Thyroid gland (tissue), 4 donors: ENCODE measurements around the gene MALT1. TPM values are rescaled to one million over a fixed set of nuclear protein-coding genes. Genes with fewer than 3 reads are reported as not detected.

Experiments
- DNase-seq, 2 donors: peaks; one replicate each; pipeline ENCODE4 v3.0.0-alpha.2; 2019
- H3K27ac ChIP-seq, 3 donors: fragments of 200-600 bp; sonication (generic); 1 replicate in 2 of 3; 2 replicates in 1 of 3; pipeline ENCODE4 v1.5.1; 2016 to 2019; ENCODE audit warnings: mild to moderate bottlenecking in 1 of 3, moderate library complexity in 1 of 3
- H3K27me3 ChIP-seq: fragments of 200-600 bp; sonication (generic); one replicate; pipeline ENCODE4 v1.5.1; 2019
- H3K36me3 ChIP-seq, 2 donors: fragments of 200-600 bp; sonication (generic); one replicate each; pipeline ENCODE4 v1.5.1; 2016 to 2019
- H3K4me1 ChIP-seq, 2 donors: fragments of 200-600 bp; sonication (generic); one replicate each; pipeline ENCODE4 v1.5.1; 2017 to 2019
- H3K4me3 ChIP-seq, 3 donors: fragments of 200-600 bp; sonication (generic); replicated peaks in 1 of 3; 1 replicate in 2 of 3; 2 replicates in 1 of 3; pipeline ENCODE4 v1.5.1; 2016; ENCODE audit warnings: mild to moderate bottlenecking in 1 of 3
- H3K9me3 ChIP-seq: fragments of 200-600 bp; sonication (generic); one replicate; pipeline ENCODE4 v1.5.1; 2017
- CTCF ChIP-seq, 6 experiments: fragments of 200-600 bp in 3 of 6; fragments of 450-650 bp in 3 of 6; sonication (generic) in 3 of 6; IDR thresholded peaks; one replicate each; pipeline ENCODE4 v1.5.1; 2016 to 2019; ENCODE audit warnings: antibody characterized with exemption in 6 of 6, mild to moderate bottlenecking in 2 of 6, inconsistent platforms in 1 of 6, moderate library complexity in 1 of 6
- POLR2A ChIP-seq, 2 donors: fragments of 450-650 bp; IDR thresholded peaks; one replicate each; pipeline ENCODE4 v1.6.1; 2017; ENCODE audit warnings: antibody characterized with exemption in 2 of 2, mild to moderate bottlenecking in 2 of 2, moderate library complexity in 1 of 2
- WGBS, 2 donors: methylation state at CpG; one replicate each; pipeline ENCODE4 v1.1.5; 2017; 5-methylcytosine and 5-hydroxymethylcytosine counted together
- intact Hi-C: fragments of 100-400 bp; cut with DNase I; formaldehyde crosslinking; loops from one replicate; pipeline ENCODE4 v1.15.1; 2023
- total RNA-seq, 4 donors: library from RNA; depleted of rRNA; stranded (reverse); fragments of >200 nt; gene quantifications; one replicate each; pipeline ENCODE4 v1.2.3, GENCODE V29; 2016

MALT1 gene
- total RNA-seq, 4 donors from 2014 or later, result 26.3 to 42.1 (median 30.2) TPM

GRCh38 chr18:58721566-58722239 lies 50.4 kb downstream of the MALT1 start:
- Histone ChIP-seq H3K9me3 (no peaks in the 10 kb centered on the region), H3K4me1 (no peaks in the 10 kb centered on the region), H3K4me3 (no peak overlapping the region), H3K36me3 (no peaks in the 10 kb centered on the region), H3K27ac (no peak overlapping the region), H3K27me3 (no peaks in the 10 kb centered on the region)
- DNase-seq, result no peak
- no peak for TF ChIP-seq POLR2A (IDR thresholded peaks at IDR 0.05)
- no peak for TF ChIP-seq CTCF (IDR thresholded peaks at IDR 0.05)
- 96 to 98% methylated on average over 9 of the region's 9 CpGs for WGBS, 2 donors
- intact Hi-C loops, result no loop called here

- Histone ChIP-seq H3K27me3 (no peaks in the 10 kb centered on the region), H3K4me3 (no peak overlapping the region), H3K27ac (no peak overlapping the region), H3K4me1 (no peaks in the 10 kb centered on the region), H3K36me3 (no peaks in the 10 kb centered on the region), H3K9me3 (no peaks in the 10 kb centered on the region)
- intact Hi-C loops, result no loop called here
- no peak for DNase-seq
- TF ChIP-seq CTCF (IDR thresholded peaks at IDR 0.05), result no peak
- TF ChIP-seq POLR2A (IDR thresholded peaks at IDR 0.05), result no peak
- 82 to 88% methylated on average over 3 of the region's 3 CpGs for WGBS, 2 donors
These were observed 52.7 kb downstream of the MALT1 start for GRCh38 chr18:58723810-58724602.

GRCh38 chr18:58726671-58727070 lies 55.4 kb downstream of the MALT1 start:
- Histone ChIP-seq H3K27me3 (no peaks in the 10 kb centered on the region), H3K27ac (no peak overlapping the region), H3K9me3 (no peaks in the 10 kb centered on the region), H3K4me1 (no peaks in the 10 kb centered on the region), H3K4me3 (no peak overlapping the region), H3K36me3 (no peaks in the 10 kb centered on the region)
- intact Hi-C loops, result no loop called here
- 94 to 97% methylated on average over 6 of the region's 6 CpGs for WGBS, 2 donors
- TF ChIP-seq POLR2A (IDR thresholded peaks at IDR 0.05), result no peak
- TF ChIP-seq CTCF (IDR thresholded peaks at IDR 0.05), result no peak
- no peak for DNase-seq

GRCh38 chr18:58727776-58728500 lies 56.7 kb downstream of the MALT1 start:
- WGBS, 2 donors, result 73% methylated on average over 6 of the region's 6 CpGs
- DNase-seq, result peak; percentile 56 to 62
- intact Hi-C loops, result no loop called here

More at GRCh38 chr18:58727776-58728500, 56.7 kb downstream of the MALT1 start:
- no peaks in the 10 kb centered on the region for H3K27me3 ChIP-seq
- H3K4me3 ChIP-seq, result no peak overlapping the region
- no peaks in the 10 kb centered on the region for H3K4me1 ChIP-seq
- no peak overlapping the region for H3K27ac ChIP-seq
- no peaks in the 10 kb centered on the region for H3K9me3 ChIP-seq
- no peaks in the 10 kb centered on the region for H3K36me3 ChIP-seq
- TF ChIP-seq POLR2A (IDR thresholded peaks at IDR 0.05) (no peak), CTCF (IDR thresholded peaks at IDR 0.05) (no peak)
